Hepatocyte (in vitro differentiated cells): ENCODE results near the gene BCAS1.

Experiments
- EZH2 ChIP-seq: fragments of 200-600 bp; sonication (generic); IDR thresholded peaks from 2 replicates; pipeline ENCODE4 v1.6.1; 2016; ENCODE audit warnings: antibody characterized with exemption, mild to moderate bottlenecking, borderline replicate concordance
- EZH2phosphoT487 ChIP-seq: fragments of 200-600 bp; sonication (generic); IDR thresholded peaks from one replicate; pipeline ENCODE4 v1.6.1; 2018; ENCODE audit warnings: antibody characterized with exemption, mild to moderate bottlenecking, low read depth, moderate library complexity; ENCODE audit not compliant: unreplicated experiment, severe bottlenecking
- TF ChIP-seq, protein P1 (sequence below): fragments of 200-600 bp; sonication (generic); IDR thresholded peaks from 2 replicates; pipeline ENCODE4 v1.5.1; 2016; ENCODE audit warnings: antibody characterized with exemption, mild to moderate bottlenecking; ENCODE audit not compliant: poor library complexity

DNA sequence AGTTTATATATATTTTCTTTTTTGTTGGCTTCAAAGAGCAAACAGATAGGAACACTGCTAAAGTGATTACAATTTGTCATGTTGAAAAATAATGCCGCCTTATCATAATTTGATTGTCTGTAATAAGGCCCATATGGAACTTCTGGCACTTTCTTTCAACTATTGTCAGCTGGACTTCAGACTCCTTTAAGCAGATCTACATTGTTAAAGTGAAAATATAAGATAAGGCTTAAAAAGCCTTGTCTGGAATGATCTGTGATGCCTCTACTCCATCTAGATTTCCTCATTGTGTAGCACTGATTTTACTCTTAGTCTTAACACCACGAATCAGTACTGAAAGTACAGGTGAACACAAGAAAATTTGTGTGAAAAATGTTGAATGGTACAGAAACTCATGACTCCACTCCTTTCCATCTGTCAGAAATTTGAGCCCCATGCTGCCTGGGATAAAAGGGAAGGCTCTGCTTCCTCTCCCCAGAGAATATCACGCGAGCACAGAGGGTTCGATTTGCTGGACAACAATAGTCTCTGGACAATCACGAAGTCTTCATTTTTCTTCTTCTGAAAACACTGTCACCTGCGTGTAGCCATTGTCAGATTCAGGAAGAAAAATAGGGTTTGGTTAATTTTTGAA is 56.0 kb downstream of the BCAS1 start:
- TF ChIP-seq, protein P1, sequence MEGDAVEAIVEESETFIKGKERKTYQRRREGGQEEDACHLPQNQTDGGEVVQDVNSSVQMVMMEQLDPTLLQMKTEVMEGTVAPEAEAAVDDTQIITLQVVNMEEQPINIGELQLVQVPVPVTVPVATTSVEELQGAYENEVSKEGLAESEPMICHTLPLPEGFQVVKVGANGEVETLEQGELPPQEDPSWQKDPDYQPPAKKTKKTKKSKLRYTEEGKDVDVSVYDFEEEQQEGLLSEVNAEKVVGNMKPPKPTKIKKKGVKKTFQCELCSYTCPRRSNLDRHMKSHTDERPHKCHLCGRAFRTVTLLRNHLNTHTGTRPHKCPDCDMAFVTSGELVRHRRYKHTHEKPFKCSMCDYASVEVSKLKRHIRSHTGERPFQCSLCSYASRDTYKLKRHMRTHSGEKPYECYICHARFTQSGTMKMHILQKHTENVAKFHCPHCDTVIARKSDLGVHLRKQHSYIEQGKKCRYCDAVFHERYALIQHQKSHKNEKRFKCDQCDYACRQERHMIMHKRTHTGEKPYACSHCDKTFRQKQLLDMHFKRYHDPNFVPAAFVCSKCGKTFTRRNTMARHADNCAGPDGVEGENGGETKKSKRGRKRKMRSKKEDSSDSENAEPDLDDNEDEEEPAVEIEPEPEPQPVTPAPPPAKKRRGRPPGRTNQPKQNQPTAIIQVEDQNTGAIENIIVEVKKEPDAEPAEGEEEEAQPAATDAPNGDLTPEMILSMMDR: no peak
- TF ChIP-seq EZH2 (no peak), EZH2phosphoT487 (no peak)
